HepG2 (cell line): ENCODE results near the gene SPATA33. TPM values are rescaled to one million over a fixed set of nuclear protein-coding genes. Genes with fewer than 3 reads are reported as not detected.
A peak's percentile ranks its signal among the peaks of the same experiment; 100 is the strongest.

Experiments
- AGO1 ChIP-seq: fragments of 200-400 bp; formaldehyde crosslinking; IDR thresholded peaks from 2 replicates; pipeline ENCODE4 v1.6.1; 2017; ENCODE audit warnings: mild to moderate bottlenecking, low read depth, low read length, moderate library complexity; ENCODE audit not compliant: poor library complexity, severe bottlenecking
- CHD2 ChIP-seq: IDR thresholded peaks from 2 replicates; pipeline ENCODE4 v1.6.1; 2011; ENCODE audit warnings: low read depth, low read length, improper control_type of control experiment
- GATAD1 ChIP-seq: IDR thresholded peaks from 2 replicates; pipeline ENCODE4 v1.6.1; 2016; ENCODE audit warnings: missing genetic modification reagents, missing compliant biosample characterization
- GLMP ChIP-seq: sonication (generic); formaldehyde crosslinking; IDR thresholded peaks from 2 replicates; pipeline ENCODE4 v1.9.0; 2021; ENCODE audit warnings: missing genetic modification reagents, mild to moderate bottlenecking, borderline replicate concordance
- GTF2F1 ChIP-seq: fragments of 150-350 bp; IDR thresholded peaks from 2 replicates; pipeline ENCODE4 v1.6.1; 2014; ENCODE audit warnings: low read length
- MEIS1 ChIP-seq: sonication (generic); formaldehyde crosslinking; IDR thresholded peaks from 2 replicates; pipeline ENCODE4 v1.9.0; 2021; ENCODE audit warnings: mild to moderate bottlenecking, missing genetic modification reagents, moderate library complexity, borderline replicate concordance
- PCBP1 ChIP-seq: fragments of 200-400 bp; formaldehyde crosslinking; IDR thresholded peaks from 2 replicates; pipeline ENCODE4 v1.6.1; 2017; ENCODE audit warnings: mild to moderate bottlenecking, low read depth, low read length, borderline replicate concordance
- PCBP2 ChIP-seq: fragments of 200-400 bp; formaldehyde crosslinking; optimal IDR thresholded peaks from 2 replicates; pipeline ENCODE3; 2018; ENCODE audit warnings: low read length, low read depth; ENCODE audit not compliant: poor library complexity, severe bottlenecking
- PHF20 ChIP-seq: sonication (generic); formaldehyde crosslinking; IDR thresholded peaks from 2 replicates; pipeline ENCODE4 v1.5.0; 2020; ENCODE audit warnings: mild to moderate bottlenecking, missing genetic modification reagents
- SALL2 ChIP-seq: sonication (generic); formaldehyde crosslinking; IDR thresholded peaks from 2 replicates; pipeline ENCODE4 v1.8.1; 2023; ENCODE audit warnings: mild to moderate bottlenecking, missing genetic modification reagents, inconsistent platforms
- SMARCC2 ChIP-seq: fragments of 450-650 bp; IDR thresholded peaks from 2 replicates; pipeline ENCODE4 v1.6.1; 2017; ENCODE audit warnings: antibody characterized with exemption, mild to moderate bottlenecking
- SOX13 ChIP-seq, 3 experiments: fragments of 450-650 bp in 1 of 3; sonication (generic) in 1 of 3; formaldehyde crosslinking in 1 of 3; IDR thresholded peaks in 2 of 3; conservative IDR thresholded peaks in 1 of 3; 2 replicates each; pipeline versions ENCODE4 v1.5.0 to v1.6.1; 2016 to 2020; ENCODE audit warnings: antibody characterized with exemption in 1 of 3, mild to moderate bottlenecking in 1 of 3, missing compliant biosample characterization in 1 of 3, missing genetic modification reagents in 1 of 3, moderate library complexity in 1 of 3
- TFDP2 ChIP-seq: sonication (generic); formaldehyde crosslinking; IDR thresholded peaks from 2 replicates; pipeline ENCODE4 v1.4.0; 2020; ENCODE audit warnings: missing genetic modification reagents
- TRAFD1 ChIP-seq: sonication (generic); formaldehyde crosslinking; IDR thresholded peaks from 2 replicates; pipeline ENCODE4 v1.5.1; 2020; ENCODE audit warnings: missing genetic modification reagents, mild to moderate bottlenecking, borderline replicate concordance
- UBTF ChIP-seq: sonication (generic); formaldehyde crosslinking; IDR thresholded peaks from 2 replicates; pipeline ENCODE4 v1.4.0; 2020; ENCODE audit warnings: mild to moderate bottlenecking, missing genetic modification reagents
- ZFY ChIP-seq: sonication (generic); formaldehyde crosslinking; IDR thresholded peaks from 2 replicates; pipeline ENCODE4 v1.4.0; 2020; ENCODE audit warnings: missing genetic modification reagents
- ZNF496 ChIP-seq: sonication (generic); formaldehyde crosslinking; IDR thresholded peaks from 2 replicates; pipeline ENCODE4 v1.8.1; 2023; ENCODE audit warnings: mild to moderate bottlenecking, moderate library complexity, missing genetic modification reagents; ENCODE audit not compliant: insufficient replicate concordance
- ZNF556 ChIP-seq: sonication (generic); formaldehyde crosslinking; IDR thresholded peaks from 2 replicates; pipeline ENCODE4 v1.4.0; 2020; ENCODE audit warnings: mild to moderate bottlenecking, missing genetic modification reagents, borderline replicate concordance
- ZNF597 ChIP-seq: sonication (generic); formaldehyde crosslinking; IDR thresholded peaks from 2 replicates; pipeline ENCODE4 v1.5.0; 2020; ENCODE audit warnings: missing genetic modification reagents
- ZNF768 ChIP-seq: sonication (generic); formaldehyde crosslinking; IDR thresholded peaks from 2 replicates; pipeline ENCODE4 v1.4.0; 2020; ENCODE audit warnings: missing genetic modification reagents
- polyA plus RNA-seq, 8 experiments: library from polyadenylated mRNA; depleted of rRNA in 3 of 8; stranded (reverse) in 7 of 8; unstranded in 1 of 8; fragments of >200 nt; fragmentation: Illumina TruSeq in 4 of 8; extraction: Trizol in 4 of 8; gene quantifications; 2 replicates each; pipeline versions ENCODE4 v1.2.1 to v1.2.3, GENCODE V29; 2011 to 2016; ENCODE audit warnings: low read depth in 4 of 8, missing spikeins in 1 of 8, mixed read lengths in 1 of 8; ENCODE audit not compliant: insufficient read depth in 1 of 8
- total RNA-seq, 5 experiments: library from RNA; depleted of rRNA; stranded (reverse); fragments of >200 nt; fragmentation: Illumina TruSeq; extraction: Trizol; gene quantifications; 2 replicates each; pipeline ENCODE4 v1.2.3, GENCODE V29; 2016; ENCODE audit warnings: low read depth in 1 of 5

Gene SPATA33
- total and polyA plus RNA-seq, 2 of the 13 experiments (the other 11 are each of a cell fraction or from before 2014, with no cell fraction given): 5.7 to 11.0 TPM

GRCh38 chr16:89691986-89692569 lies 34.4 kb downstream of the SPATA33 start (continued):
- TF ChIP-seq ZNF496 (CRISPR knock-in tag): no peak
- no peak for TF ChIP-seq GTF2F1
- no peak for TF ChIP-seq GLMP (CRISPR knock-in tag)
- TF ChIP-seq ZNF597 (CRISPR knock-in tag): no peak
- no peak for TF ChIP-seq PHF20 (CRISPR knock-in tag)
- peak; percentile 17; the same call in 1 of the 2 replicates for TF ChIP-seq UBTF (CRISPR knock-in tag)
- TF ChIP-seq AGO1: peak; percentile 79
- no peak for TF ChIP-seq PCBP1
- 0 out of 2 replicates have a peak, but pooled peaks have one; percentile 14 for TF ChIP-seq ZNF768 (CRISPR knock-in tag)
- TF ChIP-seq SOX13 (IDR thresholded peaks at IDR 0.05): no peak
- no peak for TF ChIP-seq SOX13 (CRISPR knock-in tag; conservative IDR thresholded peaks at IDR 0.05 in 1 of 2, IDR thresholded peaks at IDR 0.05 in 1 of 2)
- TF ChIP-seq SMARCC2: no peak
- no peak for TF ChIP-seq TRAFD1 (CRISPR knock-in tag)
- TF ChIP-seq CHD2: no peak
- no peak for TF ChIP-seq MEIS1 (CRISPR knock-in tag)
- no peak for TF ChIP-seq SALL2 (CRISPR knock-in tag)
- no peak for TF ChIP-seq PCBP2
- no peak for TF ChIP-seq ZFY (CRISPR knock-in tag)
- TF ChIP-seq GATAD1 (CRISPR knock-in tag): no peak
- TF ChIP-seq TFDP2 (CRISPR knock-in tag): no peak
- no peak for TF ChIP-seq ZNF556 (CRISPR knock-in tag)
